Measurements from ENCODE around the gene GALNT10.

GRCh38 chr5:154444556-154445421 is 254.3 kb downstream of the GALNT10 start:
- TF ChIP-seq POLR2A (IDR thresholded peaks at IDR 0.05) (no peak), CTCF (IDR thresholded peaks at IDR 0.05) (no peak)
